Peyer's patch (tissue), 4 donors: ENCODE measurements around the gene PDP2. TPM values are rescaled to one million over a fixed set of nuclear protein-coding genes. Genes with fewer than 3 reads are reported as not detected.
A peak's percentile ranks its signal among the peaks of the same experiment; 100 is the strongest.

ENCODE experiments used
- DNase-seq, 3 donors: peaks; one replicate each; pipeline ENCODE4 v3.0.0-alpha.2; 2017 to 2019
- H3K27ac ChIP-seq, 4 donors: fragments of 200-600 bp; sonication (generic); one replicate each; pipeline ENCODE4 v1.5.1; 2016 to 2019
- H3K27me3 ChIP-seq, 2 donors: fragments of 200-600 bp; sonication (generic); one replicate each; pipeline ENCODE4 v1.5.1; 2019
- H3K36me3 ChIP-seq, 3 donors: fragments of 200-600 bp; sonication (generic); one replicate each; pipeline ENCODE4 v1.5.1; 2016 to 2019
- H3K4me1 ChIP-seq, 4 donors: fragments of 200-600 bp; sonication (generic); one replicate each; pipeline ENCODE4 v1.5.1; 2016 to 2019
- H3K4me3 ChIP-seq, 4 donors: fragments of 200-600 bp; sonication (generic); 1 replicate in 3 of 4; 2 replicates in 1 of 4; pipeline ENCODE4 v1.5.1; 2016 to 2019; ENCODE audit warnings: mild to moderate bottlenecking in 1 of 4
- H3K9me3 ChIP-seq, 4 donors: fragments of 200-600 bp; sonication (generic); one replicate each; pipeline ENCODE4 v1.5.1; 2016 to 2019; ENCODE audit warnings: mild to moderate bottlenecking in 1 of 4
- CTCF ChIP-seq, 6 experiments: fragments of 450-650 bp in 4 of 6; fragments of 200-600 bp in 2 of 6; sonication (generic) in 1 of 6; IDR thresholded peaks; one replicate each; pipeline ENCODE4 v1.5.1; 2017 to 2019; ENCODE audit warnings: antibody characterized with exemption in 6 of 6, mild to moderate bottlenecking in 3 of 6, moderate library complexity in 1 of 6
- POLR2A ChIP-seq, 2 donors: fragments of 450-650 bp; IDR thresholded peaks; one replicate each; pipeline ENCODE4 v1.5.1; 2017; ENCODE audit warnings: antibody characterized with exemption in 2 of 2, mild to moderate bottlenecking in 2 of 2, moderate library complexity in 2 of 2
- total RNA-seq, 4 donors: library from RNA; depleted of rRNA; stranded (reverse); fragments of >200 nt; gene quantifications; one replicate each; pipeline ENCODE4 v1.1.0, GENCODE V29; 2016

Gene PDP2
- total RNA-seq = 10 to 100 TPM; 12.1 to 27.9 (median 15.3) TPM

GRCh38 chr16:66880288-66881013, at the start of gene PDP2:
Gene PDP2, plus strand, starts transcription at chr16:66880515. Its CDS starts 3,770 bp downstream, at chr16:66884285.
- Histone ChIP-seq H3K27me3 (no peaks in the 10 kb centered on the region), H3K4me1 (peaks cover 0 to 20% (median 4%) of the 10 kb centered on the region in 4 donors), H3K9me3 (no peaks in the 10 kb centered on the region), H3K27ac (peak within 1 kb of the TSS; percentile 58 to 76 (median 69)), H3K4me3 (peak within 1 kb of the TSS; percentile 85 to 92 (median 90)), H3K36me3 (peaks cover 0 to 21% (median 0%) of the 10 kb centered on the region in 3 donors)
- DNase-seq = peak; percentile 95 to 98 (median 96)
- peak; percentile 67 to 70 for TF ChIP-seq POLR2A (IDR thresholded peaks at IDR 0.05)
- TF ChIP-seq CTCF (IDR thresholded peaks at IDR 0.05) = peak in 2 of 6 experiments; percentile 1 to 9

GRCh38 chr16:66832190-66832589, 48.1 kb upstream of the PDP2 start:
- no peak for DNase-seq
- no peak overlapping the region for H3K27ac ChIP-seq
- H3K27me3 ChIP-seq = no peaks in the 10 kb centered on the region
- H3K9me3 ChIP-seq = no peaks in the 10 kb centered on the region
- H3K4me1 ChIP-seq = peaks cover 3 to 17% (median 8%) of the 10 kb centered on the region in 4 donors
- H3K4me3 ChIP-seq = no peak overlapping the region
- peaks cover 0 to 2% (median 0%) of the 10 kb centered on the region in 3 donors for H3K36me3 ChIP-seq
- TF ChIP-seq CTCF (IDR thresholded peaks at IDR 0.05) (no peak), POLR2A (IDR thresholded peaks at IDR 0.05) (no peak)

GRCh38 chr16:66832661-66833305, 47.5 kb upstream of the PDP2 start:
- TF ChIP-seq CTCF (IDR thresholded peaks at IDR 0.05) = no peak
- TF ChIP-seq POLR2A (IDR thresholded peaks at IDR 0.05) = no peak
- Histone ChIP-seq H3K27ac (no peak overlapping the region), H3K36me3 (no peaks in the 10 kb centered on the region), H3K9me3 (no peaks in the 10 kb centered on the region), H3K27me3 (no peaks in the 10 kb centered on the region), H3K4me3 (no peak overlapping the region), H3K4me1 (peaks cover 3 to 17% (median 8%) of the 10 kb centered on the region in 4 donors)
- DNase-seq = no peak

GRCh38 chr16:66834746-66835145, 45.6 kb upstream of the PDP2 start:
- TF ChIP-seq CTCF (IDR thresholded peaks at IDR 0.05) = no peak
- no peak for TF ChIP-seq POLR2A (IDR thresholded peaks at IDR 0.05)
- Histone ChIP-seq H3K4me1 (peaks cover 2 to 3% (median 3%) of the 10 kb centered on the region in 4 donors), H3K36me3 (no peaks in the 10 kb centered on the region), H3K9me3 (no peaks in the 10 kb centered on the region), H3K27ac (no peak overlapping the region), H3K4me3 (no peak overlapping the region), H3K27me3 (no peaks in the 10 kb centered on the region)
- DNase-seq = no peak

GRCh38 chr16:66840883-66841282, 39.4 kb upstream of the PDP2 start:
- no peaks in the 10 kb centered on the region for H3K9me3 ChIP-seq
- H3K36me3 ChIP-seq = no peaks in the 10 kb centered on the region
- DNase-seq = no peak
- H3K27me3 ChIP-seq = peaks cover 0 to 11% of the 10 kb centered on the region in 2 donors
- H3K4me1 ChIP-seq = peaks cover 0 to 12% (median 9%) of the 10 kb centered on the region in 4 donors
- no peak overlapping the region for H3K27ac ChIP-seq
- TF ChIP-seq POLR2A (IDR thresholded peaks at IDR 0.05) (no peak), CTCF (IDR thresholded peaks at IDR 0.05) (no peak)
- no peak overlapping the region for H3K4me3 ChIP-seq
